NOMO-1 (cell line): ENCODE data around the gene SLC5A12.

Source experiments
- DNase-seq, 2 experiments: peaks; one replicate each; lab custom pipeline; 2025; ENCODE audit not compliant: unreplicated experiment in 2 of 2; lab: John Stamatoyannopoulos, UW

SLC5A12 gene

DNA sequence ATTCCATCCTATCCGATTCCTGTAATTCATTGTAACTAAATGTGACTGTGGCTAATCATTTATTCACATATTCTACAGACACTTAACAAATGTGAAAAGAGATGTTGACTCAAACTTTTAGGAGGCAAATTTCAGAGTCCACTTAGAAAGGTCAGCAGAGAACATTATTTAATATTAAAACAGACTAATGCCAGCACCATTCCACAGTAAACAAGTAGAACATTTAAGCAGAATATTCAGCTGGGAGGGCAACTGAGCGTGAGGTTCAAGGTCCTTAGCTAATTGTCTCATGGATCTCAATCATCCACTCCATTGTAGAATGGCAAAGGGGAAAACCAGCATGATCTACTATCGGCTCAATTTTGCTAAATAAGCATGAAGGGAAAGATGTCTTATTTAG, 5.1 kb upstream of the SLC5A12 start:
- DNase-seq, result no peak

DNA sequence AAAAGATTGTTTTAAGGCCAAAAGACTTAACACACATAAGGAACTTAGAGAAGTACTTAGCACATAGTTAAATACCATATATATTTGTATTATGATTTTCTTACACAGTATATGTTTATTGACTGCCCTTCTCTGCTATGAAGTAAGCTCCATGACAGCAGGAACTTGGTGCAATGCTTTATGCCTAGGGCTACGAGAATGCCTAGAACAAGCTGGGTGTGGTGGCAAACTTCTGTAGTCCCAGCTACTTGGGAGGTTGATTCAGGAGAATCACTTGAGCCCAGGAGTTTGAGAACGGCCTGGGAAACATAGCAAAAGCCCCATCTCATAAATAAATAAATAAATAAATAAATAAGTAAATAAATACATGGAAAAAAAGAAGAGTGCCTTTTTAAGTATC, 1.9 kb downstream of the SLC5A12 start:
- no peak for DNase-seq

DNA sequence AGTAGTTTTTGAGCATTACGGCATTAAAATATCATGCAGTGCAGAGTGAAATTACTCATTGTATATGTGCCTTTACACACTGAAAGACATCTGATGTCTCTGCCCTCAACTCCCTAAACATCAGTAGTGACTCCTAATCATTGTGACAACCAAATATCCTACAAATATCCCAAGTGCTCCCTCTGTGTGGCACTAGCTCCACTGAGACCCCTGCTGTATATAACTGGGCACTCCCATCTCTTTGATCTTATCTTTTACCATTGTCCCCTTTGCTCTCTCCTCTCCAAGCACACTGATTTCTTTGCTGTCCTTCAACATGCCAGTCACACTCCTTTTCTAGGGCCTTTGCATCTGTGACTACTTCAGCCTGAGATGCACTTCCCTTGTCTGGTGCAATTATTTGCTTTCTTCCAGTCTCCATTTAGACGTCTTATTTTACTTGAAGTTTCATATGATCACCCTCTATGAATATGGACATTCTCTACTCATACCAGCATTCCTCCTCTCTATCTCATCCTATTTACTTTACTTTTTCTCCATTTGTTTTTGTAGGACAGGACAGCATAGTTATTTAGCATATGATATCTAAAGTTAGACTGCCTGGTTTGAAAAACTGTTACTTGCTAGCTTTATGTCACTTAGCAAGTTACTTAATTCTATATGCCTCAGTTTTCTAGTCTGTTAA, 2.4 kb downstream of the SLC5A12 start:
- DNase-seq, result no peak

DNA sequence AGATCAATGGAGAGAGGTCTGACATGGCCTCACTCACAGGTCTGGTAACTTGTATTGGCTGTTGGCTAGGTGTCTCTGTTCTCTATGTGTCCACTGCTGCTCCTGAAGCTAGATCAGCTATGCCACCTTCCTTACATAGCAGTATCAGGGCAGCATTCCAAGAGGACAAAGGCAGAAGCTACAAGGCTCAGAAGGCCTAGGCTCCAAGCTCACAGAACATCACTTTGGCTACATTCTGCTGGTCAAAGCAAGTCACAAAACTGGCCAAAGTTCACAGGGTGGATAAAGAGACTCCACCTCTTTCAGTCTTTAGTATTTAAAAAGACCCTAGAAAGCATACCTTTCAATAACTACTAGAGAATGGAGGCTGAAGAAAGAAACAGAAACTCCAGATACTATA, 4.1 kb downstream of the SLC5A12 start:
- no peak for DNase-seq

DNA sequence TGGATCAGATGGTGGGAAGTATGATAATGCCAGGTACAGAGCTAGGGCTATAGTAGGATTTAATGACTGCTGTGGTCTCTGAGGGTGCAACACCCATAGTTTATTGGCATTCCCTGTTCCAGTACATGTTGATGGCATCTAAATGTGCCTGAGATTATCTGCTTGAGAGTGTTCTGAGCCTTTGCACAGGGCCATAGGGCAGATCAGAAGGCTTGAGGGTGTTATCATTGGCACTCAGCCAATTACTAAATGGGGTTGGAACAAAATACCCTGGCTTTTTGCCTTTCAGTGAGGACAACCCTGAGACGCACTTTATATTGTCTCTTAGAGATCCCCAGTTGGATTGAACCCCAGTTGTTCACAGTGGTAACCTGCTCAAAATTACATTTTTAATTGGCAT, 6.7 kb downstream of the SLC5A12 start:
- no peak for DNase-seq

DNA sequence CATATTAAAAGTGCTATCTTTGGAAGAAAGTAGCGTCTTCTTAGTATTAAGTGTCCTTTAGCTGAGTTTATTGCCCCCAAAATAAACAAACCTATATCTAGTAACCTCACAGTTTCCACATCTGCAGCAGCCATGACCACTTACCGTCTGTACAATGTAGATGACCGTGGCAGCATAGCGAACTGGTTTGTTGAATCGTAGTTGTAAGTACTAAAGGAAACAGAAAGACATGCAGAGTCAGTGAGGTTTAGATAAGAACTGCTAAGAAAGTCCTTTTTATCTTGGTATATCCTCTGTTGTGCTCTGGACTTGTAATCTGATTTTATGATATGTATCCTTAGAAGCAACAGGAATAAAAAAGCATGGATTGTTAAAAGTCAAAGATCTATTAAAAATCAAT, 9.4 kb downstream of the SLC5A12 start:
- DNase-seq, result no peak

DNA sequence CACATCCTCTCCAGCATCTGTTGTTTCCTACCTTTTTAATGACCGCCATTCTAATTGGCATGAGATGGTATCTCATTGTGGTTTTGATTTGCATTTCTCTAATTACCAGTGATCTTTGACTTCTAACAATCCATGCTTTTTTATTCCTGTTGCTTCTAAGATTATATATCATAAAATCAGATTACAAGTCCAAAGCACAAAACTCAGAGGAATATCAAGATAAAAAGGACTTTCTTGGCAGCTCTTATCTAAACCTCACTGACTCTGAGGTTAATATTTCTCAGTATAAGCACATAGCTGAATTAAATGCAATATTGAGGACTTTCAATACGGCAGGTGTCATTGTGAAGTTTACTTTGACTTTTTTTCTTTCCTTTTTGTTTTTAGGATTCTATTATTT, 11.4 kb downstream of the SLC5A12 start:
- DNase-seq, result no peak

DNA sequence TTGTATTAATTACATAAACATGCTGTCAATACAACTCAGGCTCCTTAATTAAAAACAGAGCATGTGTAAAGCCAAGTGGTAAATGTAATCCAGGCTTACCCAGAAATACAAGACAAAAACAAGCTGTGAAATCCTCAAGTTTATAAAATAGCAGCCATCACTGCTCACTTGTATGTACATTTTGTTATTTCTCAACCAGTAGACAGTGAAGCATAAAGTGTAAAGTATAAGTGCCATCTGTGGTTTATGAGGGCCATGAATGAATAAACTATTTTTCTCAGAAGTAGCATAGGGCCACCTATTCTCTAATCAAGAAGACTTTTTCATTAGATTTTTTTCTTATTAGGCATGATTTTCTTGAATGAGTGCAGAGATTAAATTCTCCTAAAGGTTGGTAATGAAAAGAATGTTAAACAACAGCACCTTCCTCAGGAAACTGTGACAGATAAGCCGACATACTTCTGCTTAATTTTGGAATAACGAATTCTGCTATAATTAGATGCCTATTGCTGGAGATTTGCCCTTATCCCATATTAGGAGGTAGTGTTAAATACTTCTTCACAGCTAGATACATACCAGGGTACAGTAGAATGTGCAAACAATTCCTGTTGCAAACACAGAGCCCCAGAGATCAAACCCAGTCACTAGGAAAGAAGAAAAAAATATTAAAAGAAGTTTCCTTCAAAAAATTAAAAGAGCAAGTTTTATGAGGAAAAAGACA, 13.0 kb downstream of the SLC5A12 start:
- DNase-seq, result no peak

DNA sequence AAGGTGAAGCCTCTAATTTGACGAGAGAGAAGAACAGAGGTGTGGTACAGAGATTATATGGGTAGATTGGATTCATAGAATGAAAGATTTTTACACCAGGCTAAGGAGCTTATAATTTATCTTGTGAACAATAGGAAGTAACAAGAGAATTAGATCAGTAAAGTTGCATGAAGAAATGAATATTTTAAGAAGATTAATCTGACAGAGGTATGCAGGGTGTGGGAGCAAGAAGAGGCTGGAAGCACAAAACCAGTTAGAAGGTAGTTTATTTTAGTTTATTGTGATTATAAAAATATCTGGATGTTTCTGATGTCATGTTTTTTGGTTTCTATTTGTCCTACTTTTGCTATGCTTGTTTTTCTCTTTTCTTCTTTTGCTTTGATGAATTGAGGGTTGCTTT, 15.7 kb downstream of the SLC5A12 start:
- DNase-seq, result no peak

DNA sequence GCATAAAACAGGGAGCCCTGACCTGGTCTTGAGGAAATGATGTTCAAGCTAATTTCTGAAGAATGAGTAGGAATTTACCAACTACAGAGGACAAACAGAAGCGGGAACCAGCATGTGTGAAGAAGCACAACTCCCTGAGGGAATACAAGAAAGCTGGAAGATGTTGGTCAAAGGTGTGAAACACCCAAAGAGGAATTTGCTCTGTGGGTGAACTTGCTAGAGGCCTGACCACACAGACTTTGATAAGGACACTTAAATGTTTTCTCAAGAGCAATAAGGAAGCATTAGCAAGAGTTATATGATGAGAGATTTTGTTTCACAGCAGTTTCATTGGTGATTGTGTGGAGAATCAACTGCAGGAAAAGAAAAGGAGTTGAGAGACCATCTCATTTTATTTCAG, 17.6 kb downstream of the SLC5A12 start:
- DNase-seq, result no peak

DNA sequence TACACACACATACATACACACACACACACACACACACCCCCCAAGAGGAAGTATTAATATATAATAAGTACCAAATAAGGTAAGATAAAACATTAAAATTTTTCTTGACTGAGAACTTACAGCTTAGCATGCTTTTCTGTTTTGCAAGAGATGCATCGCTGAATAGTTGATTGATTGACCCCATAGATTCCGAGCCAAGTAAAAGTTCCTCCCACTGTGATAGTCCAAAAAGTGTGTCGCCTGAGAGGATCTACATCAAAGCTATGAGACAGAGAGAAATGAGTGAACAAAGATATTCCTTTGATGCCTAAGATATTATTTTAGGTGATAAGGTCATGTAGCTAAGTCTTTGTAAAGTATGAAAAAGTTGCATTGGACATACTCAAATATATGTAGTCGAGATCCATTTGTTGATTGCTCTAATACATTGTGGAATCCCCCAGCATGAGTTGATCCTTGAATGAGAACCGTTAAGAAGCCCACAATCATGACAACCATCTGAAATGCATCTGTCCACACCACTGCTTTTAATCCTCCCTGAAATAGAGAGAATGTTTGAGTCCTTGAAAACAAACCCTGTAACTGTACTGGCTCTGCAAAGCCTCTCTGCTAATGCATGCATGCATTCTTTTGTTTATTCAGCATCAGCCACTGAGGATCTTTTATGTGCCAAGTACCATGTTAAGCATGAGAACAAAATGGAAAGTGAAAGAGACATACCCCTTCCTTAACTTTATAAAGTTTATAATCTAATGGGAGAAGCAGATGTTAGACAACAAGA, 18.3 kb downstream of the SLC5A12 start:
- DNase-seq, result no peak

DNA sequence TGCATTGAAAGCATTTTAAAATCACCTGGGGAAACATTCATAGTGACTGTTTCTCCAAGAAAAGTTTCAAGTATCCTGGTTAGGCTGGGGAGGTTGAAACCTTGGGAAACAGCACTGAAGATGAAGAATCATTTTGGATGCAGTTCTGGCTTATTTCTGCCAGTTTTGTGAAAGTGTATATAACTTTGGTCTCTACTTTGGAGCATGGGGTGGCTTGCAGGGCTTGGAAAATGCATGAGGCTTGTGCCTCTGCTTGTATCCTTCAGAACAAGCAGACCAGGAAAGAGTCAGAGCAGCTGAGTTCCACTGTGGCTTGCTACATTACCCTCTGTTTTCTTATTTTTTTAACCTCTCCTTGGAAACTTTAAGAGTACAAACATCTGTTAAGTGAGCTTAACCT, 19.5 kb downstream of the SLC5A12 start:
- no peak for DNase-seq

DNA sequence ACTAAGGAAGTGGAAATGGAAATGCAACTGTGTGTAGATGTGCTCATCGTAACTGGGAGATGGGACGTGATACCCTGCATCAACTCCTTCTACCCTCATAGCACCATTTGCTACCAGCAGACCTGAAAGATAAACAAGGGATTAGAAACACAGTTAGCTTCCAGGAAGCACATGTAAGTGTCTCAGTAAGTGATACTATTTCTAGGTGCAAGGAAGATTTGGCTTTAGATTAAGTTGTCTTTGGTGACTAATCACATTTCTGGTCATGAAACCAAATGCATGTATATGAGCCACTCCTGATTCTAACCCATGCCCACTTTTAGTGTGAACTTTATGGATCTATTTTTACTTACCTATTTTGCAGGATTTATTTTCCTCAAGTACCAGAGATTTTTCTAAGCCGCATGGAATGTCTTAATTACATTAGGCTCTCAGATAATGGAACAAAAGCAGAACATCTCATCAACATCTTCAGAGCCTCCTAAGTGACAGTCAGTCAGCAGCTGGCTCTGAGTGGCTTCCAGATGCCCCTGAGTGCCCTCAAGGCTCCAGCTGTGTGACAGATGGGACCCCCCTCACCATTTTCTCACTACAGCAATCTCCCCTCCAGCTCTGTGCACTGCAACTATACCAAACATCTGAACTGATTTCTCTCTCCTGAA, 21.2 kb downstream of the SLC5A12 start:
- no peak for DNase-seq

DNA sequence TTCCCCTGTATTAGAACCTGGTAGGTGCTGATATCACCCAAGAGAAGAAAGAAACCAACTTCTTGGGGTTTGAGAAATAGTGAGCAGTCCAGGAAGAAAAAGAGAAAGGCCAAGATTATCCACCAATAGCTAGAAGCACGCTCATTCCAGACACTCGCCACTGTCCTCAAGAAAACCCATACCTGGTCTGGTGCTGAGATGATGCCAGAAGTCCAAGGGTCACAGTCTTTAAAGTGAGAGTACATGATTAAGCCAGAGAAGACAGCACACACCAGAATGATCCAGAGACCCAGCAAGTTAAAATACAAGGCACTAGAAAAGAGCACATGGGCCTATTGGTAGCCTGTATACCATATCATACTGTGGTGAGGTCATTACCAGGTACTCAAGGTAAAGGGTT, 23.6 kb downstream of the SLC5A12 start:
- DNase-seq, result no peak

DNA sequence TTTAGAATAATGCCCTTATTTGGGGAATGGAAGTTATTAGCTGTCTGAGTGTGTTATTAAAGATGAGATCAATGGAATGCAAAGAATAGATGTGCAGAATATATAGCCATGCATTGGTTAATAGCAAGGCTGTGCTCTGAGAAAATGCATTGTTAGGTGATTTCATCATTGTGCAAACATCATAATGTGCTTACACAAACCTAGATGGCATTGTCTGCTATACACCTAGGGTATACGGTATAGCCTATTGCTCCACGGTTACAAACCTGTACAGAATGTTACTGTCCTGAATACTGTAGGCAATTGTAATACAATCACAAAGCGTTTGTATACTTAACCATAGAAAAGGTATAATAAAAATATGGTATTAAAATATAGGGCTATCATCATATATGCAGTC, 25.5 kb downstream of the SLC5A12 start:
- DNase-seq, result no peak

DNA sequence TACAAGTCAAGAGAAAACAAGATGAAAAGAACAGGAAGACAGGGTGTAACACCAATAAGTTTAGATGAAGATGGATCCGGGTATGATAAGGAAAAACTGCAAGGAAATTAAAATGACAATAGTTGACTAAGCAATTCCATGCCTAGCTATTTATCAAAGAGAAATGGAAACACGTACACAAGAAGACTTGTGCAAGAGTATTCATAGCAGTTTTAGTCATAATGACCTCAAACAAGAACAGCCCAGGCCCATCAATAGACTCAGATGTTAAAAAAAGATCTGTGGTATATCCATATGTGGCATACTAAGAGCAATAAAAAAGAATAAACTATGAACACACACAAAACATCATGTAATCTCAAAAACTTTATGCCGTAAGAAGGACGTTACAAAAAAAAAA, 33.2 kb downstream of the SLC5A12 start:
- no peak for DNase-seq

DNA sequence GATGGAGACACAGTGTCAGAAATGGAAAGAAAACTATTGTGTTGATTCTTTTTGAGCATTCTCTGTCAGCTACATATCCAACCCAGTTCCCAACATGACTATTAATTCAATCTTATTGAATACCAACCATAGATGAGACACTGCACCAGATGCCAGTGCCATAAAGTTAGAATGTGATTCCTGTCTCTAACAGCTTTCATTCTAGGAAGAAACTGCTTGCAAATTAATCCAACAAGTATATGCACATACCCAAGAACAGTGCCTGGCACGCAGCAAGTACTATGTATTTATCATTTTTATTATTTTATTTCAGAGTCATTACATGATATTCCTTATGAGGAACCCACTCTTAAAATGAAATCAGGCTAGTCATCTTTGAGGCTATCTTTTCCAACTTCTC, 34.5 kb downstream of the SLC5A12 start:
- no peak for DNase-seq

DNA sequence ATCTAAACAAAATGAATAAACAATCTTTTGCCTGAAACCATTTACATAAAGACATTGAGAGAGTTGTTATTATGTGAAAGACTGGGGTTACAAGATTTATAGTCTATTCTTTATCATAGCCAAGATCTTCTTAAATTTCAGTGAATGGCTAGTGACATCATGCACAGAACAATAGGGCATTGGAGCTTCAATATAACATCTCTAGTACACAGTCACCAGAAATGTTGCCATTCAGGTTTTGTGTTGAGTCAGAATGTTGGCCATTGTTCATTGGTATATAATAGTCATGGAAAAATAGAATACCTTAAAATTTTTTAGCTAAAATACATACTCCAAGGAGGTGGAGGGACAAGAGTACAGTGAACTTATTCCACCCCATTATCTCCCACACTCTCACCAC, 44.3 kb downstream of the SLC5A12 start:
- no peak for DNase-seq

DNA sequence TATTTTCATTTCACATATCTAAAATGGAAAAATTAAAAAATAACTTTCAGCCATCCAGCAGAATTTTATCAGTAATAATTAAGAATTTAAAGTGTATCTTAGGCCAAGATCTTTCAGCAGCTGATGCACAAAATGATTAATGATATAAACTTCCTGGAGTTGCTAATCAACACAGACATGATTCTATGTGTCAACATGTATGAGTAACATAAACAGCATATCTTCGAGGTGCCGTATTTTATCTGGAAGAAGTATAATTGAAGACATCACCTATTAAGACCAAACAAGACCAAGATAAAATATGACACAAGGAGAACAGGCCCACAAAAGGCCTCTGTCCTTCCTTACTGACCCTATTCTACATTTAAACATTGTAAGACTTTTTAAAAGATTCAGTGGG, 45.2 kb downstream of the SLC5A12 start:
- no peak for DNase-seq

DNA sequence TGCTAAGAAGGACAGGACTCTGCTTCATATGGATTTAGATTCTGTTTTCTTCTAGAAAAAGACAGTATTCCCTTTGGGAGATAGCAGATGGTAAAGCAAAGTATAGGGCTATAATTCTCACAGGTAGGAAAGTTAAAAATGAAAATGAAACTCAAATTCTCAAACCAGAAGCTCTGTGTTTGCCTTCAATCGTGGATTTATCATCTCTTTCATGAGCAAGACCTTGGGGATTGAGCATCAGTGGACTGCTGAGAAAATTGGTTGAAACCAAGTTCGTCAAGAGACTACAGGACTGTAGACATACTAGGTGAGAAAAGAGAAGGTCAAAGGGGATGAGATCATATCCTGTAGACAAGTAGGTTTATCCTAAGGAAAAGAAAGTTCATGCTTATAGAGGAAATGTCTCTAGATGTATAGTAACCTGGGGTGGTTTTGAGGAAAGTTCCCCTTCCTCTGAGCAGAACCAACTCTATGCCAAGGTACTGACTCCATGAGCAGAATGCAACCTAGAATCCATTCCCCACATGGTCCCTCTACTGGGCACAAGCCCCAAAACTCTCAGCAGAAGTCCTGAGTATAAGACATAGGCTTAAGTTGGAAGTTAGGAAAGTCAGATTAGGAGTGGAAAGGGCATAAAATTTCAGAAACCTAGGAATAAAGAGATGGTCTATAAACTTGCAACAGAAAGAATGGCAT, 46.5 kb downstream of the SLC5A12 start:
- DNase-seq, result no peak

DNA sequence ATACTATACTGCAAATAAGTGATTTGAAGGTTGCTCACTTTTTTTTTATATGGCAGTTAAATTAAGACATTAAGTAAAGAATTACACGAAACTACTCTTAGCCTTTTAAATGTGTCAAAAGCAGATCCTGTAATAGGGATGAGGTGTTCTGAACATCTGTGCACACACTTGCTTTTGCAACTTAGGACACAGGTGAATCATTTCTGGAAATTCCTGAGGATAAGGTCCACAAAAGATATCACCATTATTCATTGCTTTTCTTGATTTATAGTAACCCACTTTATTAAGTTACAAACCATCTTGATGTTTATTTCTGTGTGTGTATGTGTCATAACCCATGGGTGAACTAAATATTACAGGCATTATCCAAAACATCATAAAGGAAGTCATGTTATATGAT, 55.9 kb downstream of the SLC5A12 start:
- no peak for DNase-seq
